Skeletal muscle tissue (tissue), 4 donors: ENCODE results near the gene PCDHB8. TPM values are rescaled to one million over a fixed set of nuclear protein-coding genes. Genes with fewer than 3 reads are reported as not detected.
"Not testable (repeated sequence)": the region's sequence is repeated elsewhere in the genome, so short reads cannot be mapped to it uniquely, and the experiment has no call there.

ENCODE experiments used
- H3K27ac ChIP-seq: one replicate; pipeline ENCODE4 v1.7.0; 2013; ENCODE audit warnings: mild to moderate bottlenecking, low read depth, low read length, inconsistent platforms
- H3K27me3 ChIP-seq, 3 donors: one replicate each; pipeline ENCODE4 v1.7.0; 2013; ENCODE audit warnings: low read length in 3 of 3; ENCODE audit not compliant: control insufficient read depth in 3 of 3, insufficient read depth in 3 of 3
- H3K36me3 ChIP-seq, 3 donors: one replicate each; pipeline ENCODE4 v1.7.0; 2013; ENCODE audit warnings: low read length in 3 of 3; ENCODE audit not compliant: control insufficient read depth in 3 of 3, insufficient read depth in 3 of 3
- H3K4me1 ChIP-seq, 3 donors: one replicate each; pipeline ENCODE4 v1.7.0; 2013; ENCODE audit warnings: low read length in 3 of 3, mild to moderate bottlenecking in 3 of 3; ENCODE audit not compliant: control insufficient read depth in 3 of 3, insufficient read depth in 3 of 3
- H3K4me3 ChIP-seq, 3 donors: one replicate each; pipeline ENCODE4 v1.7.0; 2013; ENCODE audit warnings: low read length in 3 of 3
- H3K9ac ChIP-seq, 3 donors: one replicate each; pipeline ENCODE4 v1.7.0; 2013; ENCODE audit warnings: low read length in 3 of 3, mild to moderate bottlenecking in 3 of 3, moderate library complexity in 2 of 3, low read depth in 1 of 3
- H3K9me3 ChIP-seq, 3 donors: one replicate each; pipeline ENCODE4 v1.7.0; 2013; ENCODE audit warnings: low read length in 3 of 3; ENCODE audit not compliant: control insufficient read depth in 3 of 3
- total RNA-seq: library from RNA; depleted of rRNA; stranded (reverse); fragments of >200 nt; gene quantifications from one replicate; pipeline ENCODE4 v1.2.3, GENCODE V29; 2014
- donor health status: Osteomylitis.

The PCDHB8 gene
- total RNA-seq, 1 donor from 2014 or later, result 1.6 TPM

DNA sequence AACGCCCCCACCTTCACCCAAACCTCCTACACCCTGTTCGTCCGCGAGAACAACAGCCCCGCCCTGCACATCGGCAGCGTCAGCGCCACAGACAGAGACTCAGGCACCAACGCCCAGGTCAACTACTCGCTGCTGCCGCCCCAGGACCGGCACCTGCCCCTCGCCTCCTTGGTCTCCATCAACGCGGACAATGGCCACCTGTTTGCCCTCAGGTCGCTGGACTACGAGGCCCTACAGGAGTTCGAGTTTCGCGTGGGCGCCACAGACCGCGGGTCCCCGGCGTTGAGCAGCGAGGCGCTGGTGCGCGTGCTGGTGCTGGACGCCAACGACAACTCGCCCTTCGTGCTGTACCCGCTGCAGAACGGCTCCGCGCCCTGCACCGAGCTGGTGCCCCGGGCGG lies 47.3 kb downstream of the PCDHB8 start:
- not testable (repeated sequence) for H3K4me3 ChIP-seq, H3K27ac ChIP-seq, H3K9ac ChIP-seq, H3K27me3 ChIP-seq, H3K36me3 ChIP-seq, H3K4me1 ChIP-seq
- peaks cover 13 to 28% (median 15%) of the 10 kb centered on the region in 3 donors for H3K9me3 ChIP-seq

DNA sequence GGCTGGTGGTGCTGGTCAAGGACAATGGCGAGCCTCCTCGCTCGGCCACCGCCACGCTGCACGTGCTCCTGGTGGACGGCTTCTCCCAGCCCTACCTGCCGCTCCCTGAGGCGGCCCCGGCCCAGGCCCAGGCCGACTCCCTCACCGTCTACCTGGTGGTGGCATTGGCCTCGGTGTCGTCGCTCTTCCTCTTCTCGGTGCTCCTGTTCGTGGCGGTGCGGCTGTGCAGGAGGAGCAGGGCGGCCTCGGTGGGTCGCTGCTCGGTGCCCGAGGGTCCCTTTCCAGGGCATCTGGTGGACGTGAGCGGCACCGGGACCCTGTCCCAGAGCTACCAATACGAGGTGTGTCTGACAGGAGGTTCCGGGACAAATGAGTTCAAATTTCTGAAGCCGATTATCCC lies 47.8 kb downstream of the PCDHB8 start:
- peaks cover 13 to 30% (median 16%) of the 10 kb centered on the region in 3 donors for H3K9me3 ChIP-seq
- not testable (repeated sequence) for H3K27ac ChIP-seq, H3K27me3 ChIP-seq

More for the DNA sequence above, 47.8 kb downstream of the PCDHB8 start:
- not testable (repeated sequence) for H3K4me1 ChIP-seq, H3K36me3 ChIP-seq, H3K9ac ChIP-seq, H3K4me3 ChIP-seq

Other genes starting within 250 kb of the PCDHB8 start
- 2.1 TPM for gene PCDHAC2, start 211.3 kb upstream of the PCDHB8 start, total RNA-seq
- not detected for gene PCDHB1, start 126.4 kb upstream of the PCDHB8 start, total RNA-seq
- 2.6 TPM for gene PCDHB2, start 83.2 kb upstream of the PCDHB8 start, total RNA-seq
- 1.6 TPM for gene PCDHB3, start 77.3 kb upstream of the PCDHB8 start, total RNA-seq
- 1.6 TPM for gene PCDHB4, start 56.0 kb upstream of the PCDHB8 start, total RNA-seq
- 3.1 TPM for gene PCDHB5, start 42.6 kb upstream of the PCDHB8 start, total RNA-seq
- gene PCDHB6, start 27.7 kb upstream of the PCDHB8 start, total RNA-seq, result 0.52 TPM
- gene PCDHB7, start 5.1 kb upstream of the PCDHB8 start, total RNA-seq, result 2.1 TPM
- 1.6 TPM for gene PCDHB16, start 4.6 kb downstream of the PCDHB8 start, total RNA-seq
- 1.0 TPM for gene PCDHB9, start 9.4 kb downstream of the PCDHB8 start, total RNA-seq
- gene PCDHB10, start 14.6 kb downstream of the PCDHB8 start, total RNA-seq, result 2.6 TPM
- 4.2 TPM for gene PCDHB11, start 21.8 kb downstream of the PCDHB8 start, total RNA-seq
- gene PCDHB12, start 30.9 kb downstream of the PCDHB8 start, total RNA-seq, result 1.6 TPM
- 1.6 TPM for gene PCDHB13, start 36.1 kb downstream of the PCDHB8 start, total RNA-seq
- gene PCDHB14, start 45.6 kb downstream of the PCDHB8 start, total RNA-seq, result 4.2 TPM
- gene PCDHB15, start 67.6 kb downstream of the PCDHB8 start, total RNA-seq, result 4.2 TPM
- gene SLC25A2, start 126.3 kb downstream of the PCDHB8 start, total RNA-seq, result 0.52 TPM
- 72.0 TPM for gene TAF7, start 143.0 kb downstream of the PCDHB8 start, total RNA-seq
- gene PCDHGA1, start 152.7 kb downstream of the PCDHB8 start, total RNA-seq, result 0.52 TPM
- 1.6 TPM for gene PCDHGA2, start 161.0 kb downstream of the PCDHB8 start, total RNA-seq
- 2.1 TPM for gene PCDHGA3, start 166.0 kb downstream of the PCDHB8 start, total RNA-seq
- gene PCDHGB1, start 172.3 kb downstream of the PCDHB8 start, total RNA-seq, result 1.6 TPM
- 1.0 TPM for gene PCDHGA4, start 177.2 kb downstream of the PCDHB8 start, total RNA-seq
- 2.1 TPM for gene PCDHGB2, start 182.2 kb downstream of the PCDHB8 start, total RNA-seq
- 2.1 TPM for gene PCDHGA5, start 186.4 kb downstream of the PCDHB8 start, total RNA-seq
- gene PCDHGB3, start 192.5 kb downstream of the PCDHB8 start, total RNA-seq, result 3.1 TPM
- gene PCDHGA6, start 196.1 kb downstream of the PCDHB8 start, total RNA-seq, result 4.2 TPM
- gene PCDHGA7, start 205.0 kb downstream of the PCDHB8 start, total RNA-seq, result 3.7 TPM
- gene PCDHGB4, start 209.9 kb downstream of the PCDHB8 start, total RNA-seq, result 4.7 TPM
- gene PCDHGA8, start 214.8 kb downstream of the PCDHB8 start, total RNA-seq, result 3.7 TPM
- 3.7 TPM for gene PCDHGB5, start 220.2 kb downstream of the PCDHB8 start, total RNA-seq
- 4.7 TPM for gene PCDHGA9, start 225.0 kb downstream of the PCDHB8 start, total RNA-seq
- 5.2 TPM for gene PCDHGB6, start 230.2 kb downstream of the PCDHB8 start, total RNA-seq
- 4.2 TPM for gene PCDHGA10, start 235.2 kb downstream of the PCDHB8 start, total RNA-seq
- gene PCDHGB7, start 239.9 kb downstream of the PCDHB8 start, total RNA-seq, result 7.3 TPM
- gene PCDHGA11, start 243.3 kb downstream of the PCDHB8 start, total RNA-seq, result 6.8 TPM